H1 (cell line): ENCODE data around the gene FOXA2. TPM values are rescaled to one million over a fixed set of nuclear protein-coding genes. Genes with fewer than 3 reads are reported as not detected.

Source experiments
- CHD7 ChIP-seq: fragments of 300-600 bp; sonication (generic); IDR thresholded peaks from 2 replicates; pipeline ENCODE4 v1.7.1; 2012; ENCODE audit warnings: low read length, moderate library complexity, mild to moderate bottlenecking, inconsistent platforms; ENCODE audit not compliant: insufficient replicate concordance
- polyA plus RNA-seq, 7 experiments: library from polyadenylated mRNA; depleted of rRNA in 3 of 7; stranded (reverse) in 5 of 7; unstranded in 2 of 7; fragments of >200 nt in 5 of 7; fragments of 200-250 nt in 2 of 7; gene quantifications; 1 replicate in 5 of 7; 2 replicates in 1 of 7; 4 replicates in 1 of 7; pipeline versions ENCODE4 v1.2.1 to v1.2.3, GENCODE V29; 2011 to 2013; ENCODE audit warnings: missing spikeins in 2 of 7, mixed read lengths in 2 of 7
- total RNA-seq: library from RNA; stranded (reverse); fragmentation: NEBNext Ultra II Directional; extraction: Animal tissue kit (Norgen Biotek cat#: 25700); gene quantifications from 2 replicates; pipeline ENCODE4 v1.2.1, GENCODE V29; 2021

Gene FOXA2
- total and polyA plus RNA-seq, 2 of the 8 experiments (the other 6 are each of a cell fraction or from before 2014, with no cell fraction given) = not detected

- TF ChIP-seq CHD7 = no peak
Measured at GRCh38 chr20:22578221-22579118, 5.9 kb downstream of the FOXA2 start (continued).
